ENCODE data around the gene SCG3.
"Not testable (repeated sequence)": the region's sequence is repeated elsewhere in the genome, so short reads cannot be mapped to it uniquely, and the experiment has no call there.

GRCh38 chr15:51648101-51648500, 33.2 kb upstream of the SCG3 start:
- TF ChIP-seq, protein P1, sequence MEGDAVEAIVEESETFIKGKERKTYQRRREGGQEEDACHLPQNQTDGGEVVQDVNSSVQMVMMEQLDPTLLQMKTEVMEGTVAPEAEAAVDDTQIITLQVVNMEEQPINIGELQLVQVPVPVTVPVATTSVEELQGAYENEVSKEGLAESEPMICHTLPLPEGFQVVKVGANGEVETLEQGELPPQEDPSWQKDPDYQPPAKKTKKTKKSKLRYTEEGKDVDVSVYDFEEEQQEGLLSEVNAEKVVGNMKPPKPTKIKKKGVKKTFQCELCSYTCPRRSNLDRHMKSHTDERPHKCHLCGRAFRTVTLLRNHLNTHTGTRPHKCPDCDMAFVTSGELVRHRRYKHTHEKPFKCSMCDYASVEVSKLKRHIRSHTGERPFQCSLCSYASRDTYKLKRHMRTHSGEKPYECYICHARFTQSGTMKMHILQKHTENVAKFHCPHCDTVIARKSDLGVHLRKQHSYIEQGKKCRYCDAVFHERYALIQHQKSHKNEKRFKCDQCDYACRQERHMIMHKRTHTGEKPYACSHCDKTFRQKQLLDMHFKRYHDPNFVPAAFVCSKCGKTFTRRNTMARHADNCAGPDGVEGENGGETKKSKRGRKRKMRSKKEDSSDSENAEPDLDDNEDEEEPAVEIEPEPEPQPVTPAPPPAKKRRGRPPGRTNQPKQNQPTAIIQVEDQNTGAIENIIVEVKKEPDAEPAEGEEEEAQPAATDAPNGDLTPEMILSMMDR (IDR thresholded peaks at IDR 0.05; ENCODE audit: low read depth, low read length) = not testable (repeated sequence)
- TF ChIP-seq MAX (IDR thresholded peaks at IDR 0.05; ENCODE audit: low read depth, low read length); POLR2A (IDR thresholded peaks at IDR 0.05; ENCODE audit: extremely low read depth, insufficient read length); MYC (IDR thresholded peaks at IDR 0.05; ENCODE audit: low read depth, low read length): not testable (repeated sequence)

All from NB4 (cell line).